B cell (primary cell): Measurements from ENCODE around the gene SLC35G2.

Source experiments
- CTCF ChIP-seq: fragments of 200-600 bp; IDR thresholded peaks from one replicate; pipeline ENCODE4 v1.8.0; 2022; ENCODE audit warnings: antibody characterized with exemption, mild to moderate bottlenecking
- EZH2 ChIP-seq: IDR thresholded peaks from 2 replicates; pipeline ENCODE4 v1.6.1; 2012; ENCODE audit warnings: borderline replicate concordance, low read depth, mild to moderate bottlenecking, moderate library complexity, low read length; ENCODE audit not compliant: insufficient read depth, poor library complexity, severe bottlenecking

GRCh38 chr3:136787349-136787748 is 31.6 kb upstream of the SLC35G2 start:
- no peak for TF ChIP-seq CTCF
- no peak for TF ChIP-seq EZH2
